Activated T-cell treated with anti-CD3 and anti-CD28 coated beads for 48 hours (primary cell): ENCODE results near the gene CFHR4.
"Not testable (repeated sequence)": the region's sequence is repeated elsewhere in the genome, so short reads cannot be mapped to it uniquely, and the experiment has no call there.

ENCODE experiments used
- DNase-seq: peaks from one replicate; pipeline ENCODE4 v3.0.0-alpha.2; 2020; ENCODE audit warnings: low read depth

Gene CFHR4

DNA sequence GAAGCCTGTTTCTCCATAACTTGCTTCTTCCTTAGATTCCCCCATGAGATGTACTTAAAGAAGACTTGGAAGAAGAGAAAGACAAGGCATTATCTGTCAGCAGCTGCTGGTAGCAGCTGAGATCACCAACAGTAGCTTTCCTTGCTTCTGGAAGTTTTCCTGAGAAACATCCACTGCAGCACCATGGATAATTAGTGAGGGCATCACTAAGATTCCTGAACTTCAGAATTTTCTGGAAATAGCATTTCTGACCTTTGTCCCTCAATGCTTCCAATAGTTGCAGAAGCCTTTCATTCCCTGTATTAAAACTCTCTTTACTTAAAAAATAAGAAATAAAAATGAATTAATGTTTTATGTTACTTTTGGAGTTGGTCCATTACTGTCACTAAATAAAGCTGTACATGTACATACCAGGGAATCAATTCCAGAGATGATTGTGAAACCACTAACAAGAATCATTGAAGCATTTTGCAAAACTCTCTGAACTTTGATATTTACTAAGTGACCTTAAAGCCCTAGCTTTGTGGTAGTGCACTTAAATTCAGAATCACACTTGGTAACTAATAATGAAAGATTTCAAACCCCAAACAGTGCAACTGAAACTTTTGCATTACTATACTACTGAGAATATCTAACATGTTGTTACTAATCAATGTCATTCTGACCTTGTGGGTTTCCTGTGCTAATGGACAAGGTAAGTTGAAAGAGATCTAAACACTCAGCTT lies at the start of gene CFHR4:
CFHR4 (plus strand) TSS at position 538 of the 725 bp plus-strand sequence; CDS start at position 637, 99 bp downstream.
- DNase-seq: no peak

- not testable (repeated sequence) for DNase-seq
Observed at GRCh38 chr1:196849613-196850492, 38.0 kb upstream of the CFHR4 start.

DNA sequence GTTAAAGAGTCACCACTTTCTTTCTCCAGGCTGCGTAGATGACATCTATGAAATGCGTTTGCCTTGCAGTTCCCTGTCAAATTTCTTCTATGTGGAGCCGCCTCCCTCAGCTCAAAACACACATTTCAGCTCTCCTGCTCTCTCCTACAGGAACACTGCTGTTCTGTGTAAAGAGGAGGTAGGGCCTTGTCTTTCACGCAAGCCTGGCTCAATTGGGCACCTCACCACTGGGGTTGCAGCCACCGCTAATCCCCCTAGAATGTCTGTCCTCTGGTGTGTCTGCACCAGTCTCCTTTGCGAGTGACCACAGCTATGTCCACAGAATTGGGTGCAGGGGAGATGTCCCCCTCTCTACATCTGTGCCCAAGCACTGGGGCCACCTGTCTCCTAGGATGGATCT lies 31.8 kb upstream of the CFHR4 start:
- DNase-seq: no peak

GRCh38 chr1:196857188-196857587 lies 30.7 kb upstream of the CFHR4 start:
- DNase-seq: no peak

DNA sequence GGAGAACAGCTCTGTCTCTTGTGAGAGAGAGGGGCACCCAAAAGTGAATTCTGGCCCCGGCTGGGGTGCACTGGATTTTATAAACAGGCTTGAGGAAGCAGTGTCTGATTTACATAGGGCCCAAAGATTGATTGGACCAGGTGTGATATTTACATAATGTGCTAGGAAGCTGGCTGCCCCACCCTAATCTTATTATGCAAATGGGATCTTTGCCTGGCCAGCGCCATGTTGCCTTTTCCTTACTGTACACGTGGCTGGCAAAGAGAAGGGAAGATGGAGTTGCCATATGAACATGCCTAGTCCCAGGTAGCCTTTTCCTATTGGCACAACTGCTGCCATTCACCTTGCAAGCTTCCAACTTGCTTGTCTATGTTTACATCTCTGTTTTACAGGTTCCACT lies 29.0 kb upstream of the CFHR4 start:
- no peak for DNase-seq

- no peak for DNase-seq
Observed at GRCh38 chr1:196860323-196860884, 27.4 kb upstream of the CFHR4 start.

GRCh38 chr1:196861429-196861828 lies 26.4 kb upstream of the CFHR4 start:
- DNase-seq: no peak

DNA sequence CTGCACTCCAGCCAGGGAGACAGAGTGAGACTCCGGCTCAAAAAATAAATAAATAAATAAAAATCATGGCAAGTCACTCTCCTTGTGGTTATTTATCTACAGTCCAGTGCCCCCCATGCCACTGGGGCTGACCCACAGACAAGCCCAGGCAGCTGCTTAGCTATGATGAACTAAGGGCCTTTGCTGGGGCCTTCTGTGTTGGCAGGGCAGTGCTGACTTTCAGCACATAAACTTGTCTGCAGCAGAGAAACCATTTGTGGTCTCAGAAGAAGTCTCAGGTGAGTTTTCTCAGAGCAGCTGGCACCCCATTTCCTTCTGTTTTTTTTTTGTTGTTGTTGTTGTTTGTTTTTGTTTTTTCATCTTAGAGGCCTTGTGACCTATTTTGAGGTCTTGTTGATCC lies 20.9 kb upstream of the CFHR4 start:
- DNase-seq: no peak

DNA sequence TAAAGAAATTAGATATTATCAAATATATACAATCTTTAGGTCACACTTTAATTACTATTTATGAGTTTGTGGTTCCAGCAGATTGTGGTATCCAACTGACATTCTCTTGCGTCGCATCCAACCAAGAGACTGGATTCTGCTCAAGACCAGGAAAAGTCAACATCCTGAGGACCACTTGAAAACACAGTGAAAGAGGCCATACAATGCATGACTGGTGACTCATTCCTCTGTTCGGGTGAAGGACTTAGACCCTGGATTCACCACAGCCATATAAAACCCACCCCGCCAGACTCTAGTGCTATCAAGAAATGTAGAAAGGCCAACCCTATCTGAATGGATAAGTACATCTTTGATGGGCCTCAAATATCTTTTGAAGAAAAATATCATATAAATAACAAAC lies 14.5 kb upstream of the CFHR4 start:
- no peak for DNase-seq

DNA sequence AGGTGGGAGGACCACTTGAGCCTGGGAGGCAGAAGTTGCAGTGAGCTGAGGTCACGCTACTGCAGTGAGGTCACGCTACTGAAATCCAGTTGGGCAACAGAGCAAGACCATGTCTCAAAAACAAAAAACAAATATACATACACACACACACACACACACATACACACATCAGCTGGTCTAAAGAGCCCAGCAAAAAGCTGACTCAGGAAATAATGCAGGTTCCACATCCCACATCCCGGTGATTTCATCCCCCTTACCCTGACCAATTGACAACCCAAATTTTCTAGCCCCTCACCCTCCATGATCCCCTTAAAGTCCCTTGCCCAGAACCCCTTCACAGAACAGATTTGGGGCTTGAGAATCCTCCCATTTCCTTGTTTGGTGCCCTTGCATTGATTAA lies 11.9 kb upstream of the CFHR4 start:
- DNase-seq: no peak

DNA sequence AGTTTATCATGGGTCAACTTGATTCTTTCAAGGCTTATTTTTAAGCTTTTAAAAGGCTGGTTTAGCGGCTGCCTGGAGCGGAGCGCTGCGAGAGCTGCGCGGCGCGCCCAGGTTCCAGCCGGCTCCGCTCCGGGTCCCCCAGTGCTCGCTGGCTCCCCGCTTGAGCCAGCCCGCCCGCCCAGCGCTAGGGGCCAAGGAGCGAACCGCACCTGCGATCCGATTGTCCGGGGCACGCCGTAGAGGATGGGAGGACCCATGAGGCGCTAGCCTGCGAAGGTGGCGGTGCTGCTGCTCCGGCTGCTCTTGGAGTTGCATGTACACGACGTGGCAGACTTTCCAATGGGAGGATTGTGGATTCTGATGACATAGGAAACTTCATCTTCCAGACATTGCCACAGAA lies 9.9 kb upstream of the CFHR4 start:
- no peak for DNase-seq

GRCh38 chr1:196886560-196886959 lies 1.3 kb upstream of the CFHR4 start:
- DNase-seq: not testable (repeated sequence)

GRCh38 chr1:196890668-196891067 lies 2.8 kb downstream of the CFHR4 start:
- no peak for DNase-seq

- DNase-seq: no peak
Observed at GRCh38 chr1:196891251-196891650, 3.4 kb downstream of the CFHR4 start.

DNA sequence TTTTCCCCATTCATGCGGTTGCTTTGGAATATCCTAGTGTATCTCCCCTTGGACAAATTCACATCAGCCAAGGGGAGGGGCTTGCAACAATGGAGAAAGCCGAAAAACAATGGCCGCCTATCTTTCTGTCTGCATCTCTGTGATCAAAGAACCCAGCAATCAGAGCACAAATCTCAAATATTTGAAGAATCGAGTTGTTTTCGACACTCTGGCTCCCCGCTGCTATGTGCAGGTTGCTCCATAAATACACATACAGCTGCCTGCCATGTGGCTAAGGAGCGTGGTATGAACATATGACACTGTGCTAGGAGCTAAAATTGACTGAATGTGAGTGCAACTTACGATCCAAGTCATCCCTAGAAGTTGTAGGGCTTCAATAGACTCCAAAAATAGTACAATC lies 8.5 kb downstream of the CFHR4 start:
- DNase-seq: no peak

DNA sequence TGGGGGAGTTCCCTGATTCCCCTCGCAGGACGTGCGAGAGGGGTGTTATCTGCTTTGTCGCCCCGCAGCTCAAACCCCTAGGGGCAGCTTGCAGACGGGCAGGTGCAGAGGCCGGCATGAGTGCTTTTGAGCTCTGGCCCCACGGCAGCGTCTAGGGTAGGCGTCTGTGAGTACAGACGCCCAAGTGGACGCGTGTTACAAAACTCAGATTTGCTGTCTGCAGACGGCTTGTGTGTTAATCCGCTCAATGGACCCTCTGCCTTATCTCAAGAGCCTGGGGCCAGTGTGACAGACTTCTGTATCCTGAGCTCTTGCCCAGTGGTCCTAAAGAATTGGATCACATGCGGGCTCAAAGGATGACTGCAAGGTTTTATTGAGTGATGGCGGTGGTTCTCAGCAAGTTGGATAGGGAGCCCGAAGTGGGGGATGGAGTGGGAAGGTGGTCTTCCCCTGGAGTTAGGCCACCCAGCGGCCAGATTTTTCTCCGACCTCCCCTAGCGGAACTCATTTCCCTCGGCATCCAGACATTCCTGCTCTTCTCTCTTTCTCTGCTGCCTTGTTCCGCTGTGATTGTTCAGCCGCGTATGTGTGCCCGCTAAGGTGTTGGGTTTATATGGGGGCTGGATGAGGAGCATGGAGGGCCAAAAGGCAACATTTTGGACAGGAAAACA lies 9.4 kb downstream of the CFHR4 start:
- DNase-seq: no peak

DNA sequence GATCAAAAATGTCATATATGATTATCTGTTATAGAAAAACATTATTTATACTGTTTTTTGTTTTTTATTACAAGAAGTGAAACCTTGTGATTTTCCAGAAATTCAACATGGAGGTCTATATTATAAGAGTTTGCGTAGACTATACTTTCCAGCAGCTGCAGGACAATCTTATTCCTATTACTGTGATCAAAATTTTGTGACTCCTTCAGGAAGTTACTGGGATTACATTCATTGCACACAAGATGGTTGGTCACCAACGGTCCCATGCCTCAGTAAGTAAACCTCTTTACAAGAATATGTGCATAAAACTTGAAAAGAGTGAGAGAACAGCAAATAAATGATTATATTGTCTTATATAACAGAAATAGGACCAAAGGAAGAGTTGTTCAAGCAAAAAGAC lies 14.5 kb downstream of the CFHR4 start:
- no peak for DNase-seq

DNA sequence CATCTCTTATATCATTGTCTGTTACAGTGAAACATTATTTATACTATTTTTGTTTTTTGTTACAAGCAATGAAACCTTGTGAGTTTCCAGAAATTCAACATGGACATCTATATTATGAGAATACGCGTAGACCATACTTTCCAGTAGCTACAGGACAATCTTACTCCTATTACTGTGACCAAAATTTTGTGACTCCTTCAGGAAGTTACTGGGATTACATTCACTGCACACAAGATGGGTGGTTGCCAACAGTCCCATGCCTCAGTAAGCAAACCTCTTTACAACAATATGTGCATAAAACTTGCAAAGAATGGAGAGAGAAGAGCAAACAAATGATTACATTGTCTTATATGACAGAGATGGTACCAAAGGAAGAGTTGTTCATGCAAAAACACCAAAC lies 22.4 kb downstream of the CFHR4 start:
- DNase-seq: no peak

- not testable (repeated sequence) for DNase-seq
Observed at GRCh38 chr1:196912283-196912682, 24.4 kb downstream of the CFHR4 start.

- not testable (repeated sequence) for DNase-seq
Observed at GRCh38 chr1:196926839-196927238, 39.0 kb downstream of the CFHR4 start.

DNA sequence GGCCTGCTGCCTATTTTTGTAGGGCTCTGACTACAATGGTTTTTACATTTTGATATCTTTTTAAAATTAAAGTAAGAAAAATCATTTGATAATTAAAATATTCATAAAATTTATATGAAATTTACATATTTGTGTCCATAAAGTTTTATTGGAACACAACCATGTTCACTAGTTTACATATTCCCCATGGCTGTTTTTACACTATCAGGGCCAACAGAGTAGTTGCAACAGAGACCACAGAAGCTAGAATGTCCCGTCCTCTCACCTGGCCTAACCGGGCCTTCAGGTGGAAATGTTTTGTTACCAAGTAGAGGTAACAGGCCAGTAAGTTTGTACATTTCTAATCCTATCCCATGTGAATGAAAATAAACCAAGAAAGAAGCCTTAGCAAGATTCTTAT lies 45.0 kb downstream of the CFHR4 start:
- DNase-seq: not testable (repeated sequence)

- no peak for DNase-seq
Observed at GRCh38 chr1:196933531-196934189, 45.8 kb downstream of the CFHR4 start.
